Measurements from ENCODE around the gene CST7.

DNA sequence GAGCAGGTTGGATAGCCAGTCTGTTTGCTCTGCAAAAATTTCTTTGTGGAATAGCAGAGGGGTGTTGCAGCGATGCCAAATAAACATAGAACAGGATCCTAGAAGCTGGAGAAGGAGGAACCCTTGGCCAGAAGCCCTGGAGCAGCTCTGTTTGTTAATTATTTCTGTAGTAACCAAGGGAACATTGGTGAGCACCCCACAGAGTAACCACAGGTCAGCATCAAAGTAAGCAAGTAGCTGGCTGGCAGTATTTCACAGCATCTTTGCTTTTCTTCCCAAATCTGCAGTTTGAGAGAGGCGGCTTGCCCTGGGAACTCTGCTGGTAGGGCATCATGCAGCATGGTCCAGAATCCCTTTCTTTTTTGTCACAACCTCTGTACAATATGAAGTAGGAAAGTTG, 56.2 kb downstream of the CST7 start:
- TF ChIP-seq POLR2AphosphoS5 (IDR thresholded peaks at IDR 0.05; ENCODE audit: low read depth, low read length), result no peak
- TF ChIP-seq TAF1 (IDR thresholded peaks at IDR 0.05; ENCODE audit: borderline replicate concordance, insufficient read depth, low read length), result no peak

All from PFSK-1 (cell line).